ENCODE data around the gene OSR1.
"Not testable (repeated sequence)": the region's sequence is repeated elsewhere in the genome, so short reads cannot be mapped to it uniquely, and the experiment has no call there.

Gene OSR1

DNA sequence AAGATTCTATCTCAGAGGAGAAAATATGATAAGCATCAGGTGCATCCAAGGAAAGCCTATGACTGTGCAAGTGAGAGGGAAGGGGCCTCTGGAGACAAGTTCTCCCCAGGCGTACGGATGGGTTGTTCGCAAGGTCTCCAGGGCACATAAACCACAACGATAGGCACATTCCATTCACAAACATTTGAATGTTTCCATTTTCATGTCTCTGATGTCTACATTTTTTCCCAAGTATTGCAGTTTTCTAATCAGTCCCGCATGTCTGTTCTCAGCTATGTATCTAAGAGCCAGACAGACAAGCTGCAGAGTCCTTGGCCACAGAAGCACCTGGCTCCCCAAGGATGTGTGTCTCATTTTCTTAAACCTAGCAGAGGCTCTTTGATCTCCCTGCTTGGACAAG, 28.0 kb downstream of the OSR1 start:
- DNase-seq = no peak

DNA sequence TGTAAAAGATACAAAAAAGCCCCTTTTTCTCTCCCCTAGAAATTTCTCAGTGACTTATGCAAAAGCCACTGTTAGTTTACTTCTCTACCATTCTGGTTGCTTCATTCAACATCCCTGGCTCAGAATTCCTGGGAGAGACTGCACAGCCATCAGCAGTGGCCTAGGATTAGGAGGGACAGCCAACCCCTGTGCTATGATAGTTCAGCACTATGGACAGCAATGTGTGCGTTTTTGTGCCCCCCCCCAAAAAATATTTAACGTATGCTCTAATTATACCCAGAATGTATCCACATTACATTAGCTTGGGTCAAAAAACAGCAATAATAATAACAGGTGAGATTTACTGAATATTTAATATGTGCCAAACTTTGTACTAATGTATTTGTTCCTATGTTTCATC, 29.0 kb downstream of the OSR1 start:
- DNase-seq = no peak

DNA sequence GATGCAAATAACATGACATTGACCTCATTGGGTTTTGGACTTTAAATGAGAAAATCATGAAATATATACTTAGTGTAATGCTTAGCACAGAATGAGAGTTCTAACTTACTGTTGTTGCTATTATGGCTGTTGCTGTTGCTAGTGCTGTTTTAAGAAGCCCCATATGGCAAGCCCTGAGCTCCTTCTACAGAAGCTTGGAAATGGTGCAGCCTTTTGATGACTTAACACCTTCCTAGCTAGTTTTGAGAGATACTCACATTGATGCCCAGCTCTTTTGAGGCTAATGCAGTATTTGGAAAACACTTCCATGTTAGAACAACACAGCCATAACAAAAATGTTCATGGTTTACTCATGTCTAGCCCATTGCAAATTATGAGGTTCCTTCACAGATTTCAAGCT, 30.9 kb downstream of the OSR1 start:
- no peak for DNase-seq

DNA sequence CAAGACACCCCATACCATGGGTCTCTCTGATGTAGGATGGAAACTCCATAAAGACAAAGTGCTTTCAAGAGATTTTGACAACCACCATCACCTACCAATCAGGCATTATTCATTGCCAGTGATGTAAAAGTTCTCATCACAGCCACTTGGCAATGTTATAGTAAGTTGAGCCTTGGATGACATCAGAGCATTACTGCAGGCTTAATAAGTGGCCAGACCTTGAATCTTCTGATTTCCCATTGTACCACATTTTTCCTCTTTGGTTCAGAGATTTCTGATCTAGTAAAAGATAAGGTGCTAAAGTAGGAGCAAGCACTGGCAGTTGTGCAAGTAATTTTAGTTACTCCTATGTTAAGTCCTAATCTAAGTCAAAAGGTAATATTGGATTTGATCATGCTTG, 36.5 kb downstream of the OSR1 start:
- DNase-seq = no peak

DNA sequence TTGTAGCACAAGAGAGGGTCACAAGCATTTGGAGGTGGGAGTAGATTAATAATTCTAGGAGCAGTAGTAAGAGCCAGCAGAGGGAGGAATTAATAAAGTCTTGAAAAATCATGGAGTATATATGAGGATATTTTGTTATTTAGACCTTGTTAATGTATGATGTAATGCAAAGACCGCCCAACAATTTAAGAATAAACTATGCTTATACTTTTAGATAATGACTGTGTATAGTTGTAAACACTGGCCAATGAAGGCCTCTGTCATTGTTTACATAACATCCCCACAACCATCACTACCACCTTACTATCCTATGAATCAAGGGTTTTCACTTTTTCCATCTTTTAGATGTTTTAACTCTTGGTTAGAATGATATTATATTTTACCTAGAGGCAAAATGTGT, 37.6 kb downstream of the OSR1 start:
- no peak for DNase-seq

DNA sequence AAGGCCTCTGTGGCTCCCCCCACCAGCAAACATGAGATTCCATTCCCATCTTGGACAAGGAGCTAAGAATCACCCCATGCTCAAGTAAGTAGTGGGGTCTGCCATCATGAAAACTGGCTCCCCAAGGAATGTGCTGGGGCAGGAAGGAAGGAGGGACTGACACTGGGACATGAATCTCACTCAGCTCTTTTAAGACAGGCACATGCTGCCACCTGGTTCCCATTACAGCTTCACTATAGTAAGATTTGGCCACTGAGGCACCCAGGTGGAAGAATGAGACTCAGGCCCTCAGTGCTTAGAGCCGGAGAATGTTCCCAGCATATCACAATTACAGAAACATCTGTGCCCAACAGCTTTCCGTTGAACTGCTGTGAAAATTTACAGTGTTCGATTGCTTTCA, 38.7 kb downstream of the OSR1 start:
- DNase-seq = no peak

DNA sequence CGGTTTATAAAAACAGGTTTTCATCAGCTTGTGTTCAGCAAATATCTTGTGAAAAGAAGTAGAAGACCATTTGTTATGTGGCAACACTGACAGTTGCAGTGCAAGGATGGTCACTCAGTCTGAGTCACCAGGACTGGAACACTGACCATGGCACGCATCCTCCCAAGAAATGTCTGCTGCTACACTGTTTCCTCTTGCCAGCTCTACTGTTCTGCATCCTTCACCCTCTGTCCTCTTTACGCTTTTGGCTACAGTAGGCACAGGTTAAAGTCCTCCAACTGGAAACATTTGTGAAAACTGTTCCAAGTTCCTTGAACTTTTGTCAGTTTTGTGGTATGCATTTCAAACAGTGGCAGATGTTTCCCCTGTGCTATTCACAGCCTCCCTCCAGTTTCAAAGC, 39.4 kb downstream of the OSR1 start:
- no peak for DNase-seq

DNA sequence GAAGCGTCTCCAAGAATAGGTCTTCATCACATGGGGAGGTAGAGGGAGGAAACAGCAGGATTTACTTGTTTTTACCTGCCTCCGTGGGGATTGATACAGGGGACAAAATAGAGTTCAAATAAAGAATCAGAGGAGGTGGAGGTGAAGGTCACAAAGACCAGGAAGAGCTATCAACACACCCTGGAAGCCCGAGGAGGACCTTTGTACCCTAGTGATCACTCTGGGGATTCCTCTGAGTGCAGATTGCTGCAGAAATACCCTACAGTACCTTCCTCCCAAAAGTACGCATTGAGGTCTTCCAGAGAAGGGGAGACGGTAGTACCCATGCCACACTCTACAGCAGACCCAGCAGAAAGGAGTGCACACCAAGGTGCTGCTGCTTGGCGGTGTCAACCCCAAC, 44.9 kb downstream of the OSR1 start:
- DNase-seq = no peak

DNA sequence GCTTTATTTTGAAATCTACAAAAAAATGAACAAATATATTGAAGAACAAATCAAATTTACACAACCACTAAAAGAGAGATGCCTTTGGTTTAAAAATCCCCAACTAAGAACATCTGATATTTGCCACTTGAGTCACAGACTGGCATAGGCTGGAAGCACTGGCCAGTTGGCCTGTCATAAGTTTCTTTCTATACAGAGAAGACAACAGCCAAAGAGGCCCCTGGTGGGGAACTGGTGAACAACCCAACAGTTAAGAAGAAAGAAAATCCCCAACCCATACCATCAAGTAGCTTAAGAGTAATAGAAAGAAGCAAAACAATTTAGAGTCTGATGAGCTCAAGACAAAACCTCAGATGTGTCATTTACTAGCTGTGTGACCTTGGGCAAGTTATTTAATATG, 45.5 kb downstream of the OSR1 start:
- no peak for DNase-seq

DNA sequence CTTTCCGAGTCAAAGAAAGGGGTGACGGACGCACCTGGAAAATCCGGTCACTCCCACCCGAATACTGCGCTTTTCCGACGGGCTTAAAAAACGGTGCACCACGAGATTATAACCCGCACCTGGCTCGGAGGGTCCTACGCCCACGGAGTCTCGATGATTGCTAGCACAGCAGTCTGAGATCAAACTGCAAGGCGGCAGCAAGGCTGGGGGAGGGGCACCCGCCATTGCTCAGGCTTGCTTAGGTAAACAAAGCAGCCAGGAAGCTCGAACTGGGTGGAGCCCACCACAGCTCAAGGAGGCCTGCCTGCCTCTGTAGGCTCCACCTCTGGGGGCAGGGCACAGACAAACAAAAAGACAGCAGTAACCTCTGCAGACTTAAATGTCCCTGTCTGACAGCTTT, 52.4 kb downstream of the OSR1 start:
- DNase-seq = not testable (repeated sequence)

DNA sequence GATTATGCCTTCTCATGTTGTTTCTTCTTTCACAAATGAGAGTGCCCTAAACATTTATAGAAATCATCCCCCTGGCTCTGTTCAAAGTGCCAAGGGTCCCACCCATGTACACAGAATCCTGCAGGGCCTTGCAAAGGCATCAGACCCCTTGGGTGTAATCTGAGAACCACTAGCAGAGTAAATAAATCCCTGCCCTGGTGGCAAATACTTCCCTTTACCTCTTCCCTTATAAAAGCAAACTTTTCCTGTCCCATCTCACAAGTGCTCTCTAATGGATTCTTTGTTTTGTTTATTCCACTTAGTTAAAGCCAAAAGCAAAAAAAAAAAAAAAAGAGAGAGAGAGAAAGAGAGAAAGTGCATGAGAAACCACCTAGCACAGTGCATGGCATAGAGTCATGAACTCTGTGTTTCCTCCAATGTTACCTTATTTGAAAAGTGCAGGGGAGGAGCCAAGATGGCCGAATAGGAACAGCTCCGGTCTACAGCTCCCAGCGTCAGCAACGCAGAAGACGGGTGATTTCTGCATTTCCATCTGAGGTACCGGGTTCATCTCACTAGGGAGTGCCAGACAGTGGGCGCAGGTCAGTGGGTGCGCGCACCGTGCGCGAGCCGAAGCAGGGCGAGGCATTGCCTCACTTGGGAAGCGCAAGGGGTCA, 52.9 kb downstream of the OSR1 start:
- not testable (repeated sequence) for DNase-seq

DNA sequence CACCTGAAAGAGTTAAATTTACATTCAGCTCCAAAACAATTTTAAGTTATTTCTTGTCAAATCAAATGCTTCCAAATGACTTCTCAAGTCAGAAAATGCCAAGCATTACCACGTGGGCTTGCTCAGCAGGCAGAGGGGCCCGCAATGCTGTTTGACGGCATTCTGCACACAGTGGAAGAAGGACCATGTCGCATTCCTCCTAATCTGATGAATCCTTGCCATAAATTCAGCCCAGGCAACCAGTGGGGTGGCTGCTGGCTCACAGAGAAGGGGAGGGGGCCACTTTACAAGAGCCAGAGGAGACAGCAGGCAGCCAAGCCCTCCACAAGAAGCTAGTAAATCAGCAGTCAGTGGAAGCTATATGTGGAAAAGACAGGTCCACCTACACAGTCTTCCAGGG, 56.7 kb downstream of the OSR1 start:
- no peak for DNase-seq

Measured in activated naive CD4-positive, alpha-beta T cell (primary cell).